ENCODE measurements around the gene RNF145.

RNF145 gene

GRCh38 chr5:159133041-159133741 is 76.2 kb downstream of the RNF145 start:
- no peak overlapping the region for H3K9ac ChIP-seq (ENCODE audit: low read length)
- no peaks in the 10 kb centered on the region for H3F3A ChIP-seq (ENCODE audit: insufficient read depth, low read length)
- H3K79me2 ChIP-seq (ENCODE audit: insufficient read depth, low read length) = no peaks in the 10 kb centered on the region
- no peaks in the 10 kb centered on the region for H3K9me2 ChIP-seq (ENCODE audit: low read depth, low read length)
- no peaks in the 10 kb centered on the region for H3K36me3 ChIP-seq (ENCODE audit: insufficient read depth, low read length)
- H2AFZ ChIP-seq (ENCODE audit: low read length) = peak overlapping the region; percentile 8
- no peaks in the 10 kb centered on the region for H4K20me1 ChIP-seq (ENCODE audit: insufficient read depth, low read length)
- TF ChIP-seq EZH2 (IDR thresholded peaks at IDR 0.05; ENCODE audit: borderline replicate concordance, low read length) (no peak), CTCF (IDR thresholded peaks at IDR 0.05; ENCODE audit: low read length) (peak; percentile 77)
- H3K4me2 ChIP-seq (ENCODE audit: low read length) = peak overlapping the region; percentile 15; the same call in 1 of the 2 replicates
- H3K9me3 ChIP-seq (ENCODE audit: low read length) = no peaks in the 10 kb centered on the region
- H3K4me1 ChIP-seq (ENCODE audit: insufficient read depth, low read length, severe bottlenecking) = peaks cover 12% of the 10 kb centered on the region
- H3K27me3 ChIP-seq (ENCODE audit: insufficient read depth, low read length) = no peaks in the 10 kb centered on the region
- H3K4me3 ChIP-seq (ENCODE audit: low read depth, low read length, poor library complexity, severe bottlenecking) = no peak overlapping the region
- H3K27ac ChIP-seq (ENCODE audit: low read depth, low read length, poor library complexity, severe bottlenecking) = no peak overlapping the region

- H3F3A ChIP-seq (ENCODE audit: insufficient read depth, low read length) = no peaks in the 10 kb centered on the region
- no peaks in the 10 kb centered on the region for H3K27me3 ChIP-seq (ENCODE audit: insufficient read depth, low read length)
- peaks cover 12% of the 10 kb centered on the region for H3K4me1 ChIP-seq (ENCODE audit: insufficient read depth, low read length, severe bottlenecking)
- no peak overlapping the region for H3K27ac ChIP-seq (ENCODE audit: low read depth, low read length, poor library complexity, severe bottlenecking)
- H2AFZ ChIP-seq (ENCODE audit: low read length) = peak overlapping the region; percentile 8
- no peaks in the 10 kb centered on the region for H3K9me2 ChIP-seq (ENCODE audit: low read depth, low read length)
- no peaks in the 10 kb centered on the region for H3K9me3 ChIP-seq (ENCODE audit: low read length)
- no peak overlapping the region for H3K9ac ChIP-seq (ENCODE audit: low read length)
- 0 out of 2 replicates have a peak overlapping the region, but pooled peaks have one; percentile 15 for H3K4me2 ChIP-seq (ENCODE audit: low read length)
- TF ChIP-seq CTCF (IDR thresholded peaks at IDR 0.05; ENCODE audit: low read length) = no peak
- no peak for TF ChIP-seq EZH2 (IDR thresholded peaks at IDR 0.05; ENCODE audit: borderline replicate concordance, low read length)
- H4K20me1 ChIP-seq (ENCODE audit: insufficient read depth, low read length) = no peaks in the 10 kb centered on the region
- no peaks in the 10 kb centered on the region for H3K36me3 ChIP-seq (ENCODE audit: insufficient read depth, low read length)
- no peak overlapping the region for H3K4me3 ChIP-seq (ENCODE audit: low read depth, low read length, poor library complexity, severe bottlenecking)
- H3K79me2 ChIP-seq (ENCODE audit: insufficient read depth, low read length) = no peaks in the 10 kb centered on the region
Observed at GRCh38 chr5:159132429-159133040, 76.8 kb downstream of the RNF145 start.

GRCh38 chr5:159131951-159132350 is 77.4 kb downstream of the RNF145 start:
- Histone ChIP-seq H3K9ac (ENCODE audit: low read length) (no peak overlapping the region), H3F3A (ENCODE audit: insufficient read depth, low read length) (no peaks in the 10 kb centered on the region), H3K4me1 (ENCODE audit: insufficient read depth, low read length, severe bottlenecking) (peaks cover 12% of the 10 kb centered on the region), H4K20me1 (ENCODE audit: insufficient read depth, low read length) (no peaks in the 10 kb centered on the region), H3K36me3 (ENCODE audit: insufficient read depth, low read length) (no peaks in the 10 kb centered on the region), H2AFZ (ENCODE audit: low read length) (no peak overlapping the region), H3K9me3 (ENCODE audit: low read length) (no peaks in the 10 kb centered on the region), H3K27ac (ENCODE audit: low read depth, low read length, poor library complexity, severe bottlenecking) (no peak overlapping the region), H3K79me2 (ENCODE audit: insufficient read depth, low read length) (no peaks in the 10 kb centered on the region), H3K27me3 (ENCODE audit: insufficient read depth, low read length) (no peaks in the 10 kb centered on the region), H3K4me2 (ENCODE audit: low read length) (no peak overlapping the region), H3K4me3 (ENCODE audit: low read depth, low read length, poor library complexity, severe bottlenecking) (no peak overlapping the region), H3K9me2 (ENCODE audit: low read depth, low read length) (no peaks in the 10 kb centered on the region)
- no peak for TF ChIP-seq EZH2 (IDR thresholded peaks at IDR 0.05; ENCODE audit: borderline replicate concordance, low read length)
- no peak for TF ChIP-seq CTCF (IDR thresholded peaks at IDR 0.05; ENCODE audit: low read length)

Measured in OCI-LY1 (cell line).